HEK293 (cell line): Measurements from ENCODE around the gene MAP3K5.

Source experiments
- CTCF ChIA-PET: fragments of 350-600 bp; formaldehyde crosslinking; extraction: SDS; loops from one replicate; lab custom pipeline; 2021; ENCODE audit warnings: antibody characterized with exemption; lab: Yijun Ruan, JAX
- POLR2A ChIA-PET: fragments of 300-600 bp; formaldehyde crosslinking; extraction: SDS; loops from one replicate; lab custom pipeline; 2020; ENCODE audit warnings: antibody characterized with exemption, inconsistent platforms; lab: Yijun Ruan, JAX
- H3K27ac ChIP-seq: fragments of 200-500 bp; sonication (Bioruptor generic); 2 replicates; pipeline ENCODE4 v1.5.1; 2014; ENCODE audit warnings: low read depth, low read length, control low read depth, inconsistent platforms; ENCODE audit errors: extremely low read depth
- H3K36me3 ChIP-seq, 2 experiments: fragments of 200-500 bp in 1 of 2; sonication (Bioruptor generic) in 1 of 2; 1 replicate in 1 of 2; 2 replicates in 1 of 2; pipeline ENCODE4 v1.5.1; 2014 to 2017; ENCODE audit warnings: inconsistent platforms in 2 of 2, low read length in 2 of 2; ENCODE audit not compliant: control insufficient read depth in 2 of 2, insufficient read depth in 1 of 2
- H3K4me1 ChIP-seq: fragments of 200-500 bp; sonication (Bioruptor generic); 2 replicates; pipeline ENCODE4 v1.5.1; 2014; ENCODE audit warnings: mild to moderate bottlenecking, low read length, inconsistent platforms; ENCODE audit not compliant: control insufficient read depth, insufficient read depth
- H3K4me3 ChIP-seq: 2 replicates; pipeline ENCODE4 v1.5.1; 2011; ENCODE audit warnings: low read depth, mild to moderate bottlenecking, control low read depth, low read length, moderate library complexity
- H3K9me3 ChIP-seq: fragments of 200-500 bp; sonication (Bioruptor generic); 2 replicates; pipeline ENCODE4 v1.5.1; 2014; ENCODE audit warnings: low read depth, low read length, inconsistent platforms; ENCODE audit not compliant: control insufficient read depth, insufficient read depth
- ATF2 ChIP-seq: fragments of 450-650 bp; formaldehyde crosslinking; IDR thresholded peaks from 2 replicates; pipeline ENCODE4 v1.5.1; 2016; ENCODE audit warnings: missing biosample characterization, missing genetic modification characterization, low read depth
- GLIS1 ChIP-seq: fragments of 450-650 bp; formaldehyde crosslinking; IDR thresholded peaks from 2 replicates; pipeline ENCODE4 v1.5.1; 2016; ENCODE audit warnings: missing biosample characterization, missing genetic modification characterization
- HOXA7 ChIP-seq: sonication (generic); formaldehyde crosslinking; IDR thresholded peaks from 2 replicates; pipeline ENCODE4 v1.8.1; 2022; ENCODE audit warnings: missing genetic modification reagents, borderline replicate concordance
- MEIS1 ChIP-seq: sonication (generic); formaldehyde crosslinking; IDR thresholded peaks from 2 replicates; pipeline ENCODE4 v1.8.1; 2022; ENCODE audit warnings: missing genetic modification reagents, mild to moderate bottlenecking, borderline replicate concordance
- MZF1 ChIP-seq: fragments of 450-650 bp; formaldehyde crosslinking; IDR thresholded peaks from 2 replicates; pipeline ENCODE4 v1.5.1; 2017; ENCODE audit warnings: missing biosample characterization, missing genetic modification characterization, borderline replicate concordance
- OVOL3 ChIP-seq: fragments of 450-650 bp; formaldehyde crosslinking; IDR thresholded peaks from 2 replicates; pipeline ENCODE4 v1.5.1; 2016; ENCODE audit warnings: missing biosample characterization, missing genetic modification characterization
- SP3 ChIP-seq: fragments of 450-650 bp; formaldehyde crosslinking; IDR thresholded peaks from 2 replicates; pipeline ENCODE4 v1.5.1; 2016; ENCODE audit warnings: missing biosample characterization, missing genetic modification characterization
- TCF7L2 ChIP-seq: IDR thresholded peaks from 2 replicates; pipeline ENCODE4 v1.6.1; 2011; ENCODE audit warnings: low read depth, mild to moderate bottlenecking, inconsistent platforms, low read length, moderate library complexity, borderline replicate concordance
- ZBTB21 ChIP-seq: fragments of 450-650 bp; formaldehyde crosslinking; IDR thresholded peaks from 2 replicates; pipeline ENCODE4 v1.5.1; 2017; ENCODE audit warnings: missing biosample characterization, missing genetic modification characterization
- ZBTB26 ChIP-seq: fragments of 450-650 bp; formaldehyde crosslinking; optimal IDR thresholded peaks from 2 replicates; pipeline ENCODE3; 2016; ENCODE audit warnings: missing biosample characterization, mild to moderate bottlenecking, missing genetic modification characterization
- ZNF114 ChIP-seq: fragments of 450-650 bp; formaldehyde crosslinking; IDR thresholded peaks from 2 replicates; pipeline ENCODE4 v1.5.0; 2017; ENCODE audit warnings: missing biosample characterization, missing genetic modification characterization
- ZNF138 ChIP-seq: fragments of 450-650 bp; formaldehyde crosslinking; IDR thresholded peaks from 2 replicates; pipeline ENCODE4 v1.5.1; 2016; ENCODE audit warnings: missing biosample characterization, missing genetic modification characterization, borderline replicate concordance
- ZNF140 ChIP-seq: fragments of 450-650 bp; formaldehyde crosslinking; IDR thresholded peaks from 2 replicates; pipeline ENCODE4 v1.5.1; 2016; ENCODE audit warnings: missing biosample characterization, missing genetic modification characterization
- ZNF169 ChIP-seq: fragments of 450-650 bp; formaldehyde crosslinking; IDR thresholded peaks from 2 replicates; pipeline ENCODE4 v1.5.1; 2016; ENCODE audit warnings: missing biosample characterization, missing genetic modification characterization
- ZNF174 ChIP-seq: fragments of 450-650 bp; formaldehyde crosslinking; IDR thresholded peaks from 2 replicates; pipeline ENCODE4 v1.5.0; 2017; ENCODE audit warnings: missing biosample characterization, mild to moderate bottlenecking, missing genetic modification characterization
- ZNF280D ChIP-seq: fragments of 450-650 bp; formaldehyde crosslinking; IDR thresholded peaks from 2 replicates; pipeline ENCODE4 v1.5.1; 2016; ENCODE audit warnings: missing biosample characterization, missing genetic modification characterization
- ZNF513 ChIP-seq: fragments of 450-650 bp; IDR thresholded peaks from 2 replicates; pipeline ENCODE4 v1.5.1; 2018; ENCODE audit warnings: missing biosample characterization, missing genetic modification characterization
- ZNF549 ChIP-seq: fragments of 450-650 bp; IDR thresholded peaks from 2 replicates; pipeline ENCODE4 v1.5.1; 2018; ENCODE audit warnings: missing biosample characterization, missing genetic modification characterization, mild to moderate bottlenecking, inconsistent platforms, moderate library complexity
- ZNF555 ChIP-seq: fragments of 450-650 bp; formaldehyde crosslinking; conservative IDR thresholded peaks from 2 replicates; pipeline ENCODE4 v1.5.1; 2017; ENCODE audit warnings: missing biosample characterization, mild to moderate bottlenecking, missing genetic modification characterization, inconsistent platforms
- ZNF560 ChIP-seq: fragments of 450-650 bp; formaldehyde crosslinking; IDR thresholded peaks from 2 replicates; pipeline ENCODE4 v1.5.1; 2017; ENCODE audit warnings: missing biosample characterization, missing genetic modification characterization, borderline replicate concordance
- ZNF571 ChIP-seq: fragments of 450-650 bp; formaldehyde crosslinking; IDR thresholded peaks from 2 replicates; pipeline ENCODE4 v1.5.0; 2017; ENCODE audit warnings: missing biosample characterization, missing genetic modification characterization
- ZNF658 ChIP-seq: fragments of 450-650 bp; formaldehyde crosslinking; IDR thresholded peaks from 2 replicates; pipeline ENCODE4; 2016; ENCODE audit warnings: missing biosample characterization, missing genetic modification characterization
- ZSCAN23 ChIP-seq: fragments of 450-650 bp; formaldehyde crosslinking; IDR thresholded peaks from 2 replicates; pipeline ENCODE4 v1.5.1; 2016; ENCODE audit warnings: missing biosample characterization, missing genetic modification characterization

MAP3K5 gene

GRCh38 chr6:136594671-136595070 is 197.6 kb downstream of the MAP3K5 start:
- Histone ChIP-seq H3K4me1 (no peaks in the 10 kb centered on the region), H3K27ac (no peak overlapping the region), H3K4me3 (no peak overlapping the region), H3K36me3 (peaks cover 9 to 25% of the 10 kb centered on the region in 2 experiments), H3K9me3 (no peaks in the 10 kb centered on the region)
- TF ChIP-seq OVOL3 (tag by site-specific recombination) (no peak), ZNF560 (no peak), ATF2 (tag by site-specific recombination) (no peak), ZNF555 (tag by site-specific recombination) (no peak), SP3 (tag by site-specific recombination) (no peak), ZSCAN23 (tag by site-specific recombination) (no peak), HOXA7 (CRISPR knock-in tag) (no peak), ZNF513 (tag by site-specific recombination) (no peak), TCF7L2 (no peak)
- ChIA-PET POLR2A (no interaction called here), CTCF (interaction anchor here (0.6 to 1.7 kb wide), 4 partner anchors 11 to 982 kb away, joined by 3 to 4 read pairs (median 3); partner anchors contain the start of gene MAP3K5)

- ChIA-PET POLR2A (no interaction called here), CTCF (interaction anchor here (0.6 to 1.7 kb wide), 5 partner anchors 10 to 982 kb away, joined by 3 to 4 read pairs (median 3); partner anchors contain the start of gene MAP3K5)
- Histone ChIP-seq H3K27ac (no peak overlapping the region), H3K9me3 (no peaks in the 10 kb centered on the region), H3K36me3 (peaks cover 9 to 31% of the 10 kb centered on the region in 2 experiments), H3K4me1 (no peaks in the 10 kb centered on the region), H3K4me3 (no peak overlapping the region)
- TF ChIP-seq ZNF138 = no peak
- TF ChIP-seq MEIS1 (CRISPR knock-in tag) = no peak
- TF ChIP-seq, all 188 proteins: peak for 0
Measured at GRCh38 chr6:136593748-136594490, 198.4 kb downstream of the MAP3K5 start.

GRCh38 chr6:136592930-136593673 is 199.2 kb downstream of the MAP3K5 start:
- CTCF ChIA-PET = interaction anchor here (0.6 to 1.7 kb wide), 2 partner anchors 189 to 199 kb away, joined by 3 to 4 read pairs; partner anchors contain the start of gene MAP3K5
- H3K4me3 ChIP-seq = no peak overlapping the region
- H3K36me3 ChIP-seq = peaks cover 9 to 35% of the 10 kb centered on the region in 2 experiments
- no peak overlapping the region for H3K27ac ChIP-seq
- H3K9me3 ChIP-seq = no peaks in the 10 kb centered on the region
- POLR2A ChIA-PET = no interaction called here
- H3K4me1 ChIP-seq = no peaks in the 10 kb centered on the region
- no peak for TF ChIP-seq ZBTB21 (tag by site-specific recombination)
- TF ChIP-seq ZNF140 (tag by site-specific recombination) = no peak
- no peak for TF ChIP-seq ZNF169 (tag by site-specific recombination)
- no peak for TF ChIP-seq HOXA7 (CRISPR knock-in tag)
- TF ChIP-seq ZNF658 (tag by site-specific recombination) = no peak
- no peak for TF ChIP-seq MZF1 (tag by site-specific recombination)
- no peak for TF ChIP-seq ZNF571
- no peak for TF ChIP-seq ZNF555 (tag by site-specific recombination)
- TF ChIP-seq ZNF280D (tag by site-specific recombination) = no peak
- no peak for TF ChIP-seq ZBTB26
- no peak for TF ChIP-seq ZNF549 (tag by site-specific recombination)
- TF ChIP-seq ZNF114 (tag by site-specific recombination) = no peak
- no peak for TF ChIP-seq GLIS1 (tag by site-specific recombination)
- TF ChIP-seq ZNF174 (tag by site-specific recombination) = no peak
